Measurements from ENCODE around the gene OR13A1. TPM values are rescaled to one million over a fixed set of nuclear protein-coding genes. Genes with fewer than 3 reads are reported as not detected.
"Not testable (repeated sequence)": the region's sequence is repeated elsewhere in the genome, so short reads cannot be mapped to it uniquely, and the experiment has no call there.

The OR13A1 gene
- polyA plus RNA-seq, 1 of the 3 experiments (the other 2 are of a cell fraction), result not detected

- H3K9me2 ChIP-seq; H3K27ac ChIP-seq (ENCODE audit: low read depth in 2 of 2, low read length in 1 of 2); H3K9ac ChIP-seq; H3K79me2 ChIP-seq (ENCODE audit: insufficient read depth); DNase-seq; H3K4me1 ChIP-seq (ENCODE audit: control insufficient read depth in 1 of 2, insufficient read depth in 2 of 2, low read depth in 1 of 2, low read length in 1 of 2); H4K20me1 ChIP-seq (ENCODE audit: insufficient read depth); H3F3A ChIP-seq (replicated peaks; ENCODE audit: insufficient read depth); POLR2A ChIA-PET; CTCF ChIA-PET; H3K36me3 ChIP-seq (replicated peaks in 1 of 2; ENCODE audit: control insufficient read depth in 1 of 2, insufficient read depth in 2 of 2, low read length in 1 of 2); H3K27me3 ChIP-seq (ENCODE audit: insufficient read depth); H3K9me3 ChIP-seq: not testable (repeated sequence)
- Histone ChIP-seq H2AFZ (ENCODE audit: low read depth) (peak overlapping the region; percentile 56; the same call in 1 of the 2 replicates), H3K4me2 (peak overlapping the region; percentile 33), H3K4me3 (ENCODE audit: low read depth in 2 of 2, low read length in 1 of 2) (peak overlapping the region in 1 of 2 experiments; percentile 37; a peak in 1 of 4 replicates)
- 2% methylated on average over 4 of the region's 4 CpGs for WGBS (ENCODE audit: low lambda C conversion rate)
Measured at GRCh38 chr10:45298341-45298955, 17.0 kb downstream of the OR13A1 start.

GRCh38 chr10:45294681-45295080 lies 20.7 kb downstream of the OR13A1 start:
- no peak overlapping the region for H3K4me3 ChIP-seq (ENCODE audit: low read depth in 2 of 2, low read length in 1 of 2)
- no peak overlapping the region for H3K27ac ChIP-seq (ENCODE audit: low read depth in 2 of 2, low read length in 1 of 2)
- no peaks in the 10 kb centered on the region for H3K79me2 ChIP-seq (ENCODE audit: insufficient read depth)
- TF ChIP-seq NRF1 (IDR thresholded peaks at IDR 0.05; ENCODE audit: low read depth, low read length) (no peak), RCOR1 (IDR thresholded peaks at IDR 0.05; ENCODE audit: low read length) (no peak), TCF12 (IDR thresholded peaks at IDR 0.05) (no peak), ELF1 (IDR thresholded peaks at IDR 0.05) (no peak), SMC3 (IDR thresholded peaks at IDR 0.05; ENCODE audit: low read depth, low read length) (no peak), POLR2AphosphoS5 (IDR thresholded peaks at IDR 0.05; ENCODE audit: low read depth, low read length) (no peak), CTCF (IDR thresholded peaks at IDR 0.05) (no peak), REST (IDR thresholded peaks at IDR 0.05; ENCODE audit: low read depth, low read length) (no peak), FOXM1 (IDR thresholded peaks at IDR 0.05; ENCODE audit: low read depth) (no peak), RFX5 (IDR thresholded peaks at IDR 0.05; ENCODE audit: low read length) (no peak), EZH2phosphoT487 (IDR thresholded peaks at IDR 0.05; ENCODE audit: borderline replicate concordance, low read depth) (no peak)
- TF ChIP-seq, protein P1, sequence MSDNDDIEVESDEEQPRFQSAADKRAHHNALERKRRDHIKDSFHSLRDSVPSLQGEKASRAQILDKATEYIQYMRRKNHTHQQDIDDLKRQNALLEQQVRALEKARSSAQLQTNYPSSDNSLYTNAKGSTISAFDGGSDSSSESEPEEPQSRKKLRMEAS (IDR thresholded peaks at IDR 0.05; ENCODE audit: low read depth), result no peak
- TF ChIP-seq, protein P2, sequence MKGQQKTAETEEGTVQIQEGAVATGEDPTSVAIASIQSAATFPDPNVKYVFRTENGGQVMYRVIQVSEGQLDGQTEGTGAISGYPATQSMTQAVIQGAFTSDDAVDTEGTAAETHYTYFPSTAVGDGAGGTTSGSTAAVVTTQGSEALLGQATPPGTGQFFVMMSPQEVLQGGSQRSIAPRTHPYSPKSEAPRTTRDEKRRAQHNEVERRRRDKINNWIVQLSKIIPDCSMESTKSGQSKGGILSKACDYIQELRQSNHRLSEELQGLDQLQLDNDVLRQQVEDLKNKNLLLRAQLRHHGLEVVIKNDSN (IDR thresholded peaks at IDR 0.05; ENCODE audit: borderline replicate concordance, low read depth), result no peak
- WGBS (ENCODE audit: low lambda C conversion rate), result 6% methylated on average over 2 of the region's 2 CpGs
- no peak overlapping the region for H2AFZ ChIP-seq (ENCODE audit: low read depth)
- H3K9me2 ChIP-seq, result no peaks in the 10 kb centered on the region
- H3K27me3 ChIP-seq (ENCODE audit: insufficient read depth), result no peaks in the 10 kb centered on the region
- no peaks in the 10 kb centered on the region for H3K4me1 ChIP-seq (ENCODE audit: control insufficient read depth in 1 of 2, insufficient read depth in 2 of 2, low read depth in 1 of 2, low read length in 1 of 2)
- no peak overlapping the region for H3K9ac ChIP-seq
- POLR2A ChIA-PET, result no interaction called here
- no peaks in the 10 kb centered on the region for H3K9me3 ChIP-seq
- no peak overlapping the region for H3K4me2 ChIP-seq
- no peaks in the 10 kb centered on the region for H4K20me1 ChIP-seq (ENCODE audit: insufficient read depth)
- no peak for DNase-seq
- CTCF ChIA-PET, result no interaction called here
- no peaks in the 10 kb centered on the region for H3F3A ChIP-seq (replicated peaks; ENCODE audit: insufficient read depth)
- H3K36me3 ChIP-seq (replicated peaks in 1 of 2; ENCODE audit: control insufficient read depth in 1 of 2, insufficient read depth in 2 of 2, low read length in 1 of 2), result no peaks in the 10 kb centered on the region

Data from SK-N-SH (cell line).